ENCODE data around the gene CHI3L2.

CHI3L2 gene, protein sequence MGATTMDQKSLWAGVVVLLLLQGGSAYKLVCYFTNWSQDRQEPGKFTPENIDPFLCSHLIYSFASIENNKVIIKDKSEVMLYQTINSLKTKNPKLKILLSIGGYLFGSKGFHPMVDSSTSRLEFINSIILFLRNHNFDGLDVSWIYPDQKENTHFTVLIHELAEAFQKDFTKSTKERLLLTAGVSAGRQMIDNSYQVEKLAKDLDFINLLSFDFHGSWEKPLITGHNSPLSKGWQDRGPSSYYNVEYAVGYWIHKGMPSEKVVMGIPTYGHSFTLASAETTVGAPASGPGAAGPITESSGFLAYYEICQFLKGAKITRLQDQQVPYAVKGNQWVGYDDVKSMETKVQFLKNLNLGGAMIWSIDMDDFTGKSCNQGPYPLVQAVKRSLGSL

DNA sequence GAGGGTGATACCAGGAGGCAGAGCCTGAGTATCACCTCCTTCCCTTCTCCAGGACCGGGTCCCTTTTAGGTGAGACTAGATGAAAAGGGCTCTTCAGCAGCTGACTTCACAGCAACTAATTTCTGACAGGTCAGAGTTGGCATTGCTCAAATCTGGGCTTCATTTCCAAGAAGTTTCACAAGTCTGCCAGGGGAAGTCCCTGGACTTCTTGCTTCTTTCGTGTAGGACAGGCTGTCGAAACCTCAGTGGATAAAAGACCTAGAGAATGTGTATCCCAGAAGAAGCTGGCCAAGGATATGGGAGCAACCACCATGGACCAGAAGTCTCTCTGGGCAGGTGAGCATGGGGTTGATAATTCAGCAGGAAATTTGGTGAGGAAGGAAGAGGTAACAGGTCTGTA lies at the start of gene CHI3L2:
Gene CHI3L2, plus strand, starts transcription at position 280 of the 400 bp plus-strand sequence. Its CDS starts 17 bp downstream, at position 297.
- no peak for DNase-seq (ENCODE audit: low read depth in 2 of 2)

DNA sequence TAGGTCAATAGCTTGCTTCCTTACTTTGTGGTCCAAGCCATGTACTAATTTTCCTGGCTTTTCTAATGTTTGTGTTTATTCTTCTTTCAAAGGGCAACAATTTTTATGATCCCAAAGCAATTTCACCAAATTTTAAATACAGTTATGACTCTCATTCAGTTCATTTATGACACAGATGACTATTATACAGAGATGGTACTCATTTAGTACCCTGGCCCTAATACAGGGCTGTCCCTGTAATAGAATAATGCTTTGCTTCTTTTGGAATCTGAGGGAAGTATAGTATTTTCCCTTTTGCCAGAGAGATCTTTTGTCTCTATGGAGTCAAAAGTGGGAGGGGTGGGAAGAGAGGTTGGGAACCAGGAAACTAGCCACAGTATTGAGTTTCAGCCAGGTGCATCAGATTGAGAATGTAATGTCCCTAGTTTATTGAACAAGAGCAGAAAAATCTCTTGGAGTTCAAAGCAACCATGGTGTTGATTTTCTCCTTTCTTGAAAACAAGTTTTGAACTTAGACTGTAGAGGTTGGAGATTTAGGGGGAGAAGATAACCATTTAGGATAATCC lies 47.5 kb upstream of the CHI3L2 start:
- DNase-seq (ENCODE audit: low read depth in 2 of 2) = no peak

DNA sequence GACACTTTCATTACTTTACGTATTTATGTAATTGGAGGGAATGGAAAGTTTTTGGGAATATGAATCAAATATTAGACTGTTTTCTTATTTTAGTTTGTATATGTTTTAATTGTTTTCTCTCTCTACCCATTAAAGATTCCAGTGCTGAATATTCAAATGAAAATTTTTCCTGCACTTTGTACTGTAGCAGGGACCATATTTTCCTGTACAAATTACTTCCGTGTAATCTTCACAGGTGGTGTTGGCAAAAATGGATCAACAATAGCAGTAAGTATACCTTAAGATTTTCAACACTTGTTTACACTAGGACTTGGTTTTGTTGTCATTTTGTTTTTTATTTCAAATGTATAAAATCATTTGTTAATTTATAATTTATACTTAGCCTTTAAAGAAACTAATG lies 45.5 kb upstream of the CHI3L2 start:
- DNase-seq (ENCODE audit: low read depth in 2 of 2) = no peak

DNA sequence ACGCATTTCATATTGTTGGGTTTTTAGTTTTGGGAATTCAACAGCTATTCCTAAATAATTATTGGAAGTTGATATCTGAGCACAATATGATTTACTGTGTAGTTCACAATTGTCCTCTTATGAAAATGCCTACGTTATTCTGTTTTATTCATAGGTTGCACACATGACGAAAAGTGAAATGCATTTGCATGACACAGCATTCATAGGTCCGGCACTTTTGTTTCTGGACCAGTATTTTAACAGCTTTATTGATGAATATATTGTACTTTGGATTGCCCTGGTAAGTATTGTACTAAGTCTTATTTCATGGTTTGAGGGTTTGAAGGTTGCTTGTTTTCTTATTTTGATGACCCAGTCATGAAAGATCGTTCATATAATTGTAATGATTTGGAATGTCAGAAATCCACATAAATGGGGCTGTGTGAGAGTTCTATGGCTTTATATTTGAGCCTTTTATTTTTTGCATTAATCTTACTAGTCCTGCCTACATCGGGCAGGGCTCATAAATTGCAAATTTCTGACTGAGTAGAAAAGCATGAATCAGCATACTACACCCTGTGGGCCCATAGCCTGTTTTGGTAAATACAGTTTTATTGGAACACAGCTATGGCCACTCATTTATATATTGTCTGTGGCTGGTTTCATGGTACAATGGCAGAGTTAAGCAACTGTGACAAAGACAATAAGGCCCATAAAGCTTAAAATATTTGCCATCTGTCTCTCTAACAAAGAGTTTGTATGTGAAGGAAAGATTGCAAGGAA lies 44.0 kb upstream of the CHI3L2 start:
- DNase-seq (ENCODE audit: low read depth in 2 of 2) = no peak

DNA sequence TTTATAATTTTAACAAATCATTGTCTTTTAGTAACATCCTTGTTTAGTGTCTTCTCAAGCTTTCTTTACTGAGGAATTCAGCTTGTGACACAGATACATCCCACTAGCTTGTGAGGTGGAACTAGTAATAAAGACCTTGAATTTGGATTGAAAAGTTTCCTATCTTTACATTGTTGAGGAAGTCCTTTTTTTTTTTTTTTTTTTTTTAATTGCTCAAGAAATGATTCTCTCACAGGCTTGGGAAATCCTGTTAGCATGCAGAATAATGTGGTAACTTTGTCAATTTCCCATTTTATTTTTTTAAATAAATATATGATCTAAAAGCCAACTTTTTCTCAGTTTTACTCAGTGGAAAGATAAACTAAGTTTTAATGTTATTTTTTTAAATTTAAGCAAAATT lies 42.9 kb upstream of the CHI3L2 start:
- DNase-seq (ENCODE audit: low read depth in 2 of 2) = no peak

DNA sequence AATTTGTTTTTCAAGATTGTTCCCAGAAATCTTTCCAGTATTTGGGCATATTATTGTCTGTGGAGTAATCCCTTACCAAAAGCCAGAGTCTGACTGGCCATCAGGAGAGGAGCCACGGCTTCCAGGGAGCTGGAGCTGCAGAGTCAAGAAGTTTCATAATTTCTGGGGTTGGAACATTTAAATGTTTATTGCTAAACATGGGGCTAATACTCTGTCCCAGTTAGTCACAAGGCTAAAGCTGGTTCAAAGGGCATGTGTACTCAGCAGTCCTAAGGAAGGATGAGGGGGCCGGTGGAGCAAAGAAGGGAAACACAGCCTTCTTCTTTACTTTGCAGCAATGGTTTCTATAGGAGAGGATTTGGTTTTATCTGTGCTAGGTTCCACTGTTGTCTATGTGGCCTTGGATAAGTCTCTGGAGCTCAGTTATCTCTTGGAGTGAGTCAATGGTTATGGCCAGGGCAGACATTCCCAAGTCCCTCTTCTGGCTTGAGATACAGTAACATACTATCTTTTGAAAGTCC lies 36.5 kb upstream of the CHI3L2 start:
- DNase-seq (ENCODE audit: low read depth in 2 of 2) = no peak

DNA sequence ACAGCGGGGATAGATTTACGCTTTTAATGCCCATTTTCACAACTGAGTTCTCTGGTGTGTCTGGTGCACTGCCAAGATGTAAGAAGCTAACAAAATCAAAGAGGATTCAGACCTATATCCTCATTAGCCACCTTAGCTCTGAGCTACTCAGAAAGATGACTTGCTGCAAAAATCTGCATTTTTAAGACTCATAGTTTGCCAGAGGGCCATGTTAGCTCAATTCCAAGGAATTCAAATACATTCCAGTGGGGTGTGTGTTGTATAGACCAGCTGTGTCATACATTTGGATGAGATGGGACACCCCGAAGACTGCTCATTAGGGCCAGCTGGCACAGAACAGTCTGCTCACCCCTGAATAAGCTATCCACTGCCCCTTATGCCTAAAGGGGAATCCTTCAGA lies 36.0 kb upstream of the CHI3L2 start:
- peak; percentile 42 to 45 for DNase-seq (ENCODE audit: low read depth in 2 of 2)

DNA sequence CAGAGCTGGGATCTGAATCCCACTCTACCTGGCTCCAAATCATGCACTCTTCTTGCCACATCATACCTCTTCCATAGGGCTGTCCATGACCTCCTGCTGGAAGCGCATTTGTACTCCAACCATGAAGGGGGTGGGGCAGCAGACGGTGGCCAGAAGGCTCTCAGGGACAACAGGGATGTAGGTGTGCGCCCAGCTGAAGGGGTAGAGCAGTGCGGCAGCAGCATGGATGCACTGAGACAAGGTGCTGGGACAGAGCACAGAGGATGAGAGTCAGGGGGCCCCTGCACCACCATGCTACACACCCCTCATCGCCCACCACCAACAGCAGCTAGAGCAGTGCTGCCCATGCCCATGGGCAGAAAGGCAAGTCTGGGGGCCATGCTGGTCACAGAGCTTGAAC lies 35.4 kb upstream of the CHI3L2 start:
- DNase-seq (ENCODE audit: low read depth in 2 of 2) = no peak

DNA sequence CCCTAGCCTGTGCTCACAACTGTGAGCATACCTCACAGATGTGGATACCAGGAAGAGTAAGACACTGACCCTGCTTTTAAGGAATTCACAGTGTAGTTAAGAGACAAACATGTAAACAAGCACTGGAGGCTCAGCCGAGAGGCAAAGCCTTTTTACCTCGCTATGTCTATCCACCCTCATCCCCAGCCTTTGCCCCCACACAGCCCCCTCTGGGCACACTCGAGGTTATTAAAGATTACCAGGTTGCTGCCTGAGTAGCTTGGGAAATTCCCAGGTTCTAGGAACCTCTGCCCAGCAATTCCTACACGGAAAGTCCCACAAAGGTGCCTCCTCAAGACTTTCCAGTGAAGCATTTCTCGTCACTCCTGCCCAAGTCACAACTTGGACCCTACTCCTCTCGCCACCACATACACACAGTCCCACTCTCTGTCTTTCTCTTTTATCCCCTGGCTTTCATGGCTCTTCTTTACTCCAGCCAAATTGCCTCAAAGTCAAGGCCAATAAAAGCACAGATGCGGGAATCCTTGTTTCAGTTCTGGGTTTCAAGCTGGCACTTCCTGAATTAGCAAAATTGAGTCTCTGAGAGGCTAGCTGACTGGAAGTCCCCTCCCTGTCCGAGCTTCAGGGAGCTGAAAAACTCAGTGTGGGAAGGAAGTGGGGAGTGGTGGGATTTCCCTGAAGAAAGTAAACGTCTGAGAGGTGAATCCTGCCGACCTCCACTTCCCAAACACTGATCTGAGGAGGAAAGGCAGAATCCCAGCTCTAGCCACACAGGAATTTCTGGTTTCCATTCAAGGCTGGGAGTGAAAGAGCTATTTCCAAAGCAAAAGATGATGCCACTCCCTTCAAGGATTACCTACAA lies 34.6 kb upstream of the CHI3L2 start:
- no peak for DNase-seq (ENCODE audit: low read depth in 2 of 2)

DNA sequence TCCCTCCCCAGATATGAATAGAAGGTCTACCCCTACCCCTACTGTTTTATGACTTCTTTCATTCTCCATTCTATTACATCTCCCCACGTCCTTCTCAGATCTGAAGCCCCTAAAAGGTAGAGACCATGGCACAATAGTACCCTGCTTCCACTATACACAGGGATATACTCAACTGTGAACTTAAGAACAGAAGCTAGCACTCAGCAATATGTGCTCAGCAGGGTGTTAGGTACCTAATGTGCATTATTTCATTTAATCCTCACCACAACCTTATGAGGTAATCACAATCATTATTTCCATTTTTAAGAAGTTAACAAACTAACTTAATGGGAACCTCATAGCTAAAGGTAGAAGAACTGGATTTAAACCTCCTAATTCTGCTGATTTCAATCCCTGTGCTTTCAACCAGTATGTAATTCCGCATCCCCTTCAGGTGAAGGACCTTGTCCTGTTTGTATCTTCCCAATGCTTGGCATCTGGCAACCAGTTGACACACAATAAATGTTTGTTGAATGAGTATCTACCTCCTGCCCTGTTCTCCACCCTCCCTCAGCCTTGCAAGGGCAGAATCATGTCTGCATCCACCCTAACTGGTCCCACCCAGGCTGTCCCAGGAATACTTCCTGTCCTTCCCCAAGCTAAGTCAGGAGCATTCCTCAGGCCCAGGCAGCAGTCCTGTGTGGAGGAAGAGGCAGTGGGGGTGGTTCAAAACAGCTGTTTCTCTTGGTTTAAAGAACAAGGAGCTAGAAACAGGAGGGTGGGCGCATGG lies 33.6 kb upstream of the CHI3L2 start:
- DNase-seq (ENCODE audit: low read depth in 2 of 2) = no peak

DNA sequence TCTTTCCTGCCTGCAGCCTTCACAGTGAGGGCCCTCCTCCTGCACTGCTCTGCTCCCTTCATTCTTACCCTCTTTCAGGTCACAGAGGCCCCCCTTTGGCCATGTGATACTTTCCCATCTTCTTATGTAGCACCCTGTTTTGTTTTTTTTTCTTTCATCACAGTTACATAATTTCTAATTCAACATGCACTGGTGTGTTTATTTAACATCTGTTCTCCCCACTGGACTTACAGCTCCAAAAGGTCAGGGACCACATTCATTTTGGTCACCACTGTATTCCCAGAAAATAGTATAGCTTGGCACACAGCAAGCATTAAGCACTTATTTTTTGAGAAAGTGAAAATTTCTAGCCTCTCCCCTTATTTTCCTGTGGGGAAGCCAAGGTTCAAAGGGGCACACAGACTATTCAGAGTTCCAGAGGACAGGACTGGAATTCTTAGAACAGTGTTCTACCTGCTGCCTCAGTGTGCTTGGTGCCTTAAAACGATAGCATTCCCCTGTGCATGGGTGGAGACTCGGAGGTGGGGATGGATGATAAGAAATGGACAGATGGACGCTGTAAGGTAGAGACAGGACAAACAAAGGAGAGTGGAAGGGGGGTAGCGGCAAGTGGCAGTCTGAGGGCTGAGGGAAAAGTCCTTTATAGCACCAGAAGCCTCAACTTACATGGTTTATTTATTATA lies 32.4 kb upstream of the CHI3L2 start:
- DNase-seq (ENCODE audit: low read depth in 2 of 2) = no peak

DNA sequence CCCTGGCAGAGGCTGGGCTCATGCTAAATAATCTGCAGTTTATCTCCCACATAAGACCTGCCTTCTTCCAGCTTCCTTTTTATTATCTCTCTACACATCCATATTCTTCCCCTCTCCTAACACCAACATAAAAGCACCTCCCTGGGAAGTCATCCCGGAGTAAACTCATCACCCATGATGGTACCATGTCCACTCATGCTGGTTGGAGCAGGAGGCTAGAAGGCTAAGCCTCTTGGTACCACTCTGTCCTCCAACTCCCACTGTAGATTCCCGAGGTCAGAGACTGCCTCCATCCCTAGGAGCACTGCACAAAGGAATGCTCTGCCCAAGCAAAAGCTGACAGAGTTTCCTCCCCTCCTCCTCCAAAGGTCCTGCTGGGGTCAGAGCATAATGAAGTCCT lies 31.3 kb upstream of the CHI3L2 start:
- DNase-seq (ENCODE audit: low read depth in 2 of 2) = no peak

DNA sequence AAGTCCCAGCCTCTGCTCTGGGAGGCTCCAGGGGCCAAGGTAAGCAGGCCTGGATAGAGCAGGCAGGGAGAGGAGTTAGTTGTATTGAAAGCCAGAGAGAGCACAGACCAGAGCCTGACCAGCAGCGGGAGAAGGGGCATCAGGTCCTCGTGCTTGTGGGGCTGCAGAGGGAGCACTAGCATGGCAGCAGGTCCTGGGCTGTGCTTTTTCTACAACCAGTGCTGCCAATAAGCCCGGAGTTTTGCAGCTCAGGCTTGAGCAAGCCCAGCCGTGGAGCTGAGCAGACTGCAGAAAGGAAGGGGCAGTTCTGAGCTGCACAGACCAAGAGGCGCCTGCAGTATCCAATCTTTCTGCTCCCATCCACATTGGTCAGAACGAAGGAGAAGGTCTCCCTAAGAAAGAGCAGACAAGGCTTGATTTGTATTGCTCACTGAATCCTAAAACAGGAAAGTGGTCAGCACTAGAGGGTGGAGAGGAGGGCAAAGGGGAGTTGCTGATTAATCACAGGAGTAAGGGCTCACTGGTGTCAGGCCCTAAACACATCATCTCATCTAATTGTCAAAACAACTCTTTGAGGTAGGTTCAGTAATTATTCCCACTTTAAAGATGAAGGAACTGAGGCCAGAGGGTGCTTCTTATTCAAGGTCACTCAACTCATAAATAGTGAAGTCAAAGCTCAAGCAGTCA lies 29.8 kb upstream of the CHI3L2 start:
- no peak for DNase-seq (ENCODE audit: low read depth in 2 of 2)

DNA sequence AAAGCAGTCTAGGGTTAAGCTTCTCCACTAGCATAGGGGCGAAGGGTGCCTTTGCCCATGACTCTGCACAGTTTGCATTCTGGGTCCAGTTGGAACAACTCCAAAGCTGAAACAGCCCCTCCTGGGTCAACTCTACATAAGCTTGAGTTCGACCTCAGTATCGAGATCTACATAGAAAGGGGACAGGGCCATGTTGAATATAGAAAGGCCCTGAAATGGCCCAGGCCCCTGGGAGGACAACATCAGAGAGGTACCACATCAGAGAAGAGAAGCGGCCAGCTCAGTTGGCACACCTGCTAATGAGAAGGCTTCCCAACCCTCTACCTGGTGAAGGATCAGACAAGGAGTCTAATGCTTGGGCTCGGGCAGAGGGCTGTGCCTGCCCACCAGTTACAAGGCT lies 28.7 kb upstream of the CHI3L2 start:
- DNase-seq (ENCODE audit: low read depth in 2 of 2) = no peak

DNA sequence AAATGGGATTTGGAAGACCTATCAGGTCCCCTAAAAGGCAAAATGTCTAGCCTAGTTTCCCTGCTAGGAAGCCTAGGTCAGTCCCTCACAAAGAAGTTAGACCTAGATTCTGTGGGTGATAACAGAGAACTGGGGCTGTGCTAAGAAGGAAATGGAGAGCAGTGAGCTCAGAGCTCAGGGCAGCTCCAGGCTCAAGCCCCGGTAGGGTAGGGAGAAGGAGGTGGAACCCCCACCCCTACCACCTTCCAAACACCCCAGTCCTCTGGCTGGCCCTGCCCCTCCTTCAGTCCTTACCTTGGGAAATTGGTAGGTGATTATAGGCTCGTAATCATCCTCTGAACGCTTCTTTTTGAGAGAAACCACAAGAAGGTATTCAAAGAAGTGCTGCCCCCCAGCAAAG lies 28.2 kb upstream of the CHI3L2 start:
- DNase-seq (ENCODE audit: low read depth in 2 of 2) = no peak

DNA sequence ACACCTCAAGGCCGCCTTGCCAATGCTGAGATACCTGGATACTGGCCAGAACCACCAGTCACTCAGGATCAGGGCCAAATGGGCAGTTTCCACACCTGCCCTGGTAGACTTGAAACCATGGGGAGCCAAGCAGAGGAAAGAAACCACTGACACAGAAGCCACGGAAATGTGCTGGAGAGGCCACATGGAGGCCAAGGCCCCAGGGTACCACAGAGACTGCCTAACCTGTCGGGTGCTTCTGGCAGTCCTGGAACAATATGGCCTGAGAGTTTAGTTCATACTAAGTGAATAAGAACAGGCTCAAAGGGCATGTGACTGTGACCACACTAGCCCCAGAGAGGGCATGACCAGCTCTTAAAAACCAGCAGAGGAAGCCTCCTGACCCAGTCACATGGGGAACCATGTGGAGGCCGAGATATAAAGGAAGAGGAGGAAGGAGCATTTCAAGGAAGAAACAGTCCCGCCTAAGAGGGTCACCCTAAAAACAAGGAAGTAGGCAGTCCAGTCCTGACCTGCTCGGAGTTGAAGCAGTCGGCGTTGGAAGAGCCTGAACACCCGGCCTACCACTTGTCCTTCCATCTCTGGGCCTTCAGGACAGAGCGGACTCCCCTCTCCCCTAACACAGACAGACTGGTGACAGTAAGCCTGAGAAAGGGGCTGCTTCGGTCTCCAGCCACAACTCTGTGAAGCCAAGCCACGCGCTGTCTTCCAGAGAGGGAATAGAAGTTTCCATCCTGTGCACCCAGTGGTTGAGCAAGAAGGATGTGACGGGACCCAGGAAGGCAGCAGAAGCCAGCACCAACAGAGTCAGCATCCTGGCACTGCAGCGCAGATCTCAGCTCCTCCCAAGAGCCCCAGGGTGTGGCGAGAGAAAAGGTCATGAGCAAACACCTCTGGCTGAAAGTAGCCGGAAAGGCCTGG lies 27.4 kb upstream of the CHI3L2 start, which contains the start of gene DENND2D:
Gene DENND2D, minus strand, starts transcription at position 766 of the 921 bp plus-strand sequence. Its CDS starts 187 bp downstream, at position 579.
- DNase-seq (ENCODE audit: low read depth in 2 of 2) = no peak

DNA sequence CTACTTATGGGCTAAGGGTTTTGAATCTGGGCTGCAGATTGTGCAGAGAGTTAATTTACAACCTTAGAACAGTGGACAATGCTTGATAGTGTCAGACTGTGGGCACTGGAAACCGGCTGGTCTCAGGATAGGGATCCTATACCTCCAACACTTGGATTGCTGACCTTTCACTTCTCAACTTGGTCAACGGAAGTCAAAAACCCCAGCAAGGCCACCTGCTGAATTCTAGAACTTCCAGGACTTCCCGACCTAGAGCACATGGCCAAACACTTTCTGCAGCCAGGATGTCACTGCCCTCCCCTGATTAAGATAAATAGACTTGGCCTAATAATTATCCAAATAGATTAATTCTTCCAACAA lies 26.7 kb upstream of the CHI3L2 start:
- no peak for DNase-seq (ENCODE audit: low read depth in 2 of 2)

DNA sequence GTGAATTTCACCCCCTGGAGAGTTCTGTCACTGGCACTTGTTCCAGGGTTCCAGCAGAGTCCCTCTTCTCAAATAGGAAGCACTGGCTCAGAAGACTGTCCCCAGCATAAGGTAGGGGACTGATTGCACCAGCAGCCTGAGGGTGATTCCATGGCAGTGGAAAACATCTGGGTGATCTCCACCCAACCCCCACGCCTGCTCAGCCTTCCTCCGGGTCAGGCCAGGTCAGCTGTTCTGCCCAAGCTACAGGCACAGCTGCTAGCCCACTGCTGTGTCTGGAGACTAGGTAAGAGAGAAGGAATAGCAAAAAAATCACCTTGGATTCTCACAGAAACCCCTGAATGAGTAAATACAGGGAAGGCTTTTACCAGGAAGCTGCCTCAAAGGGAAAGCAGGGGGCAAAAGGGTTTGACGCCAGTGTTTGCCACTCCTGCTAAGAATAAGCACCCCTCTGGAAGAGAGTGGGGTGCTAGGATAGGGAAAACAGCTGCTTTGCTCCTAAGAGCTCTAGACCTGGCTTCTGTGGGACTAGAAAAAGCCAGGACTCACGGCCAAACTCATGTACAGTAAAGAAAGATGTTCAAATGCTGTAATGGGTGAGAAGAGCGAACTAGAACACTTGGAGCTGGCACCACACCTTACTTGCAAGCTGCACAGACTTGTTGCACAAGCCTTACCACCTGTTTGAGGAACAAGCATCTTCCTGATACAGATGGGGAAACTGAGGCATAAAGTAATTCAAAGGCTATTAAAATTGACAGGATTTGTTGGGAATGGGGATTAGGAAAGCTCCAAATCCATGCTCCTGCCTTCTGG lies 26.0 kb upstream of the CHI3L2 start:
- no peak for DNase-seq (ENCODE audit: low read depth in 2 of 2)
